ENCODE data around the gene SCARB1.
"Not testable (repeated sequence)": the region's sequence is repeated elsewhere in the genome, so short reads cannot be mapped to it uniquely, and the experiment has no call there.

Gene SCARB1

GRCh38 chr12:124900345-124900795 is 36.7 kb upstream of the SCARB1 start:
- H3K9ac ChIP-seq (ENCODE audit: low read depth, low read length); H3K27me3 ChIP-seq (ENCODE audit: insufficient read depth, low read length); H3K9me3 ChIP-seq (ENCODE audit: insufficient read depth, low read depth, low read length); H3K4me1 ChIP-seq (ENCODE audit: insufficient read depth, low read length); H3K27ac ChIP-seq (ENCODE audit: low read depth, low read length); H3K4me3 ChIP-seq (ENCODE audit: low read length); H3K36me3 ChIP-seq (ENCODE audit: insufficient read depth, low read length): not testable (repeated sequence)
- 90% methylated on average over 8 of the region's 8 CpGs for whole genome bisulfite sequencing

- no peaks in the 10 kb centered on the region for H3K36me3 ChIP-seq (ENCODE audit: insufficient read depth, low read length)
- no peaks in the 10 kb centered on the region for H3K4me1 ChIP-seq (ENCODE audit: insufficient read depth, low read length)
- no peak overlapping the region for H3K27ac ChIP-seq (ENCODE audit: low read depth, low read length)
- no peak overlapping the region for H3K4me3 ChIP-seq (ENCODE audit: low read length)
- no peak overlapping the region for H3K9ac ChIP-seq (ENCODE audit: low read depth, low read length)
- H3K27me3 ChIP-seq (ENCODE audit: insufficient read depth, low read length): no peaks in the 10 kb centered on the region
- H3K9me3 ChIP-seq (ENCODE audit: insufficient read depth, low read depth, low read length): 0 out of 2 replicates have a peak, but pooled peaks cover 4% of the 10 kb centered on the region
- 88% methylated on average over 5 of the region's 5 CpGs for WGBS
Measured at GRCh38 chr12:124898923-124899294, 35.2 kb upstream of the SCARB1 start.

DNA sequence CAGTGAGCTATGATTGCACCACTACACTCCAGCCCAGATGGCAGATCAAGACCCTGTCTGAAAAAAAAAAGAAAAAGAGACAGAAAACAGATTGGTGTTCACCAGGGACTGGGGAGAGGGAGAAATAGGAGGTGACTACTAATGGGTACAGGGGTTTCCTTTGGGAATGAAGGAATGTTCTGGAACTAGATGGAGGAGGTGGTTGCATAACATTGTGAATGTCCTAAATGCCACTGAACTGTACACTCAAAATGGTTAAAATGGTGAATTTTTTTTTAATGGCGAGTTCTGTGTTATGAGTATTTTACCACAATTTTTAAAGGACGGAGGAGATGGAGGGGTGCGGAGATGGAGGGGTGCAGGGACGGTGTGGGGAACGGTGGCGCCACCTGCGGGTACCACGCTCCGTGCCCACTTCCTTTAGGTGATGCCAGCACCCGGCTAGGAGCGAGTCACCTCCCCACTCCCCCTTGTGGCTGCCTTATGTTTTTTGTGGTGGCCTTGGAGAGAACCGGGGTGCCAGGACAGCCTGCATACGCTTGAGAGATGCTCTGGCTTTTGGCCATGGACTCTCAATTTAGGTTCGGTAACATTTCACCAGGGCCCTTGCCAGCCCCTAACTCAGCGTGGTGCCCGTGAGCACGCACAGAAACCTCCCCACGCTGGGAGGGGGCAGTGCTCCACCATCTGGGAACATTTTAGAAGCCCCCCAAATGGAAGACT is 34.7 kb upstream of the SCARB1 start:
- H3K9ac ChIP-seq (ENCODE audit: low read depth, low read length): no peak overlapping the region
- H3K4me3 ChIP-seq (ENCODE audit: low read length): no peak overlapping the region
- WGBS: 71% methylated on average over 17 of the region's 18 CpGs
- H3K27me3 ChIP-seq (ENCODE audit: insufficient read depth, low read length): no peaks in the 10 kb centered on the region
- no peaks in the 10 kb centered on the region for H3K36me3 ChIP-seq (ENCODE audit: insufficient read depth, low read length)
- H3K9me3 ChIP-seq (ENCODE audit: insufficient read depth, low read depth, low read length): 0 out of 2 replicates have a peak, but pooled peaks cover 4% of the 10 kb centered on the region
- H3K4me1 ChIP-seq (ENCODE audit: insufficient read depth, low read length): no peaks in the 10 kb centered on the region
- no peak overlapping the region for H3K27ac ChIP-seq (ENCODE audit: low read depth, low read length)

GRCh38 chr12:124896461-124896860 is 32.8 kb upstream of the SCARB1 start:
- Histone ChIP-seq H3K36me3 (ENCODE audit: insufficient read depth, low read length) (no peaks in the 10 kb centered on the region), H3K4me1 (ENCODE audit: insufficient read depth, low read length) (no peaks in the 10 kb centered on the region), H3K27me3 (ENCODE audit: insufficient read depth, low read length) (no peaks in the 10 kb centered on the region), H3K9me3 (ENCODE audit: insufficient read depth, low read depth, low read length) (0 out of 2 replicates have a peak, but pooled peaks cover 4% of the 10 kb centered on the region), H3K27ac (ENCODE audit: low read depth, low read length) (no peak overlapping the region), H3K4me3 (ENCODE audit: low read length) (no peak overlapping the region), H3K9ac (ENCODE audit: low read depth, low read length) (no peak overlapping the region)
- WGBS: 93% methylated on average over 5 of the region's 5 CpGs

- Histone ChIP-seq H3K36me3 (ENCODE audit: insufficient read depth, low read length) (no peaks in the 10 kb centered on the region), H3K4me3 (ENCODE audit: low read length) (no peak overlapping the region), H3K27ac (ENCODE audit: low read depth, low read length) (no peak overlapping the region), H3K9ac (ENCODE audit: low read depth, low read length) (no peak overlapping the region), H3K4me1 (ENCODE audit: insufficient read depth, low read length) (no peaks in the 10 kb centered on the region), H3K9me3 (ENCODE audit: insufficient read depth, low read depth, low read length) (0 out of 2 replicates have a peak, but pooled peaks cover 4% of the 10 kb centered on the region), H3K27me3 (ENCODE audit: insufficient read depth, low read length) (no peaks in the 10 kb centered on the region)
- WGBS: 94% methylated on average over 8 of the region's 9 CpGs
Measured at GRCh38 chr12:124893792-124894516, 30.3 kb upstream of the SCARB1 start.

GRCh38 chr12:124888260-124888659 is 24.6 kb upstream of the SCARB1 start:
- Histone ChIP-seq H3K9me3 (ENCODE audit: insufficient read depth, low read depth, low read length) (no peaks in the 10 kb centered on the region), H3K27ac (ENCODE audit: low read depth, low read length) (no peak overlapping the region), H3K4me1 (ENCODE audit: insufficient read depth, low read length) (peaks cover 18% of the 10 kb centered on the region), H3K9ac (ENCODE audit: low read depth, low read length) (no peak overlapping the region), H3K4me3 (ENCODE audit: low read length) (no peak overlapping the region), H3K36me3 (ENCODE audit: insufficient read depth, low read length) (no peaks in the 10 kb centered on the region), H3K27me3 (ENCODE audit: insufficient read depth, low read length) (no peaks in the 10 kb centered on the region)
- WGBS: 85% methylated on average over 2 of the region's 2 CpGs

- 95% methylated on average over 9 of the region's 9 CpGs for WGBS
- not testable (repeated sequence) for H3K4me3 ChIP-seq (ENCODE audit: low read length); H3K36me3 ChIP-seq (ENCODE audit: insufficient read depth, low read length)
Measured at GRCh38 chr12:124887766-124888165, 24.1 kb upstream of the SCARB1 start.

GRCh38 chr12:124884587-124885438 is 21.1 kb upstream of the SCARB1 start:
- WGBS: 48% methylated on average over 15 of the region's 15 CpGs
- Histone ChIP-seq H3K36me3 (ENCODE audit: insufficient read depth, low read length) (no peaks in the 10 kb centered on the region), H3K9ac (ENCODE audit: low read depth, low read length) (no peak overlapping the region), H3K4me1 (ENCODE audit: insufficient read depth, low read length) (peaks cover 18% of the 10 kb centered on the region), H3K4me3 (ENCODE audit: low read length) (no peak overlapping the region), H3K27me3 (ENCODE audit: insufficient read depth, low read length) (no peaks in the 10 kb centered on the region), H3K9me3 (ENCODE audit: insufficient read depth, low read depth, low read length) (no peaks in the 10 kb centered on the region), H3K27ac (ENCODE audit: low read depth, low read length) (no peak overlapping the region)

More at GRCh38 chr12:124887766-124888165, 24.1 kb upstream of the SCARB1 start:
- not testable (repeated sequence) for H3K9ac ChIP-seq (ENCODE audit: low read depth, low read length); H3K27me3 ChIP-seq (ENCODE audit: insufficient read depth, low read length); H3K9me3 ChIP-seq (ENCODE audit: insufficient read depth, low read depth, low read length); H3K27ac ChIP-seq (ENCODE audit: low read depth, low read length)
- peaks cover 18% of the 10 kb centered on the region for H3K4me1 ChIP-seq (ENCODE audit: insufficient read depth, low read length)

GRCh38 chr12:124883263-124884130 is 19.8 kb upstream of the SCARB1 start:
- Histone ChIP-seq H3K9ac (ENCODE audit: low read depth, low read length) (no peak overlapping the region), H3K36me3 (ENCODE audit: insufficient read depth, low read length) (no peaks in the 10 kb centered on the region)
- WGBS: 46% methylated on average over 10 of the region's 10 CpGs

GRCh38 chr12:124881123-124881522 is 17.5 kb upstream of the SCARB1 start:
- WGBS: 80% methylated on average over 10 of the region's 10 CpGs
- Histone ChIP-seq H3K27me3 (ENCODE audit: insufficient read depth, low read length) (no peaks in the 10 kb centered on the region), H3K4me3 (ENCODE audit: low read length) (no peak overlapping the region), H3K36me3 (ENCODE audit: insufficient read depth, low read length) (no peaks in the 10 kb centered on the region), H3K9me3 (ENCODE audit: insufficient read depth, low read depth, low read length) (no peaks in the 10 kb centered on the region), H3K9ac (ENCODE audit: low read depth, low read length) (no peak overlapping the region), H3K4me1 (ENCODE audit: insufficient read depth, low read length) (peaks cover 18% of the 10 kb centered on the region), H3K27ac (ENCODE audit: low read depth, low read length) (no peak overlapping the region)

More at GRCh38 chr12:124883263-124884130, 19.8 kb upstream of the SCARB1 start:
- Histone ChIP-seq H3K4me1 (ENCODE audit: insufficient read depth, low read length) (peaks cover 18% of the 10 kb centered on the region), H3K4me3 (ENCODE audit: low read length) (no peak overlapping the region), H3K9me3 (ENCODE audit: insufficient read depth, low read depth, low read length) (no peaks in the 10 kb centered on the region), H3K27me3 (ENCODE audit: insufficient read depth, low read length) (no peaks in the 10 kb centered on the region), H3K27ac (ENCODE audit: low read depth, low read length) (no peak overlapping the region)

Measured in HUES64 (cell line).